ENCODE data around the gene TEX11.

DNA sequence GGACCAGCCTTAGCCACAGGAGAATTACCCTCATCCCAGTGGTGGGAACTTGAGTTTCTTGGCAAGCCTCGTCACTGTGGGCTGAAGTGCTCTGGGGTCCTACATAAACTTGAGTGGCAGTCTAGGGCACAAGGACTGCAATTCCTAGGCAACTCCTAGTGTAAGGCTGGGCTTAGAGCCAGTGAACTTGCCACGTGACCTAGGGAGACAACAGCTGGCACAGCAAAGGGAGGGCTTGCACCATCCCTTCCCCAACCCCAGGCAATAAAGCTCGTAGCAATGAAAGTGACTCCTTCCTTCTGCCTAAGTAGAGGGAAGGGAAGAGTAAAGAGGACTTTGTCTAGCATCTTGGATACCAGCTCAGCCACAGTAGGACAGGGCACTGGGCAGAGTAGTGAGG is 81.8 kb downstream of the TEX11 start:
- TF ChIP-seq, protein P1, sequence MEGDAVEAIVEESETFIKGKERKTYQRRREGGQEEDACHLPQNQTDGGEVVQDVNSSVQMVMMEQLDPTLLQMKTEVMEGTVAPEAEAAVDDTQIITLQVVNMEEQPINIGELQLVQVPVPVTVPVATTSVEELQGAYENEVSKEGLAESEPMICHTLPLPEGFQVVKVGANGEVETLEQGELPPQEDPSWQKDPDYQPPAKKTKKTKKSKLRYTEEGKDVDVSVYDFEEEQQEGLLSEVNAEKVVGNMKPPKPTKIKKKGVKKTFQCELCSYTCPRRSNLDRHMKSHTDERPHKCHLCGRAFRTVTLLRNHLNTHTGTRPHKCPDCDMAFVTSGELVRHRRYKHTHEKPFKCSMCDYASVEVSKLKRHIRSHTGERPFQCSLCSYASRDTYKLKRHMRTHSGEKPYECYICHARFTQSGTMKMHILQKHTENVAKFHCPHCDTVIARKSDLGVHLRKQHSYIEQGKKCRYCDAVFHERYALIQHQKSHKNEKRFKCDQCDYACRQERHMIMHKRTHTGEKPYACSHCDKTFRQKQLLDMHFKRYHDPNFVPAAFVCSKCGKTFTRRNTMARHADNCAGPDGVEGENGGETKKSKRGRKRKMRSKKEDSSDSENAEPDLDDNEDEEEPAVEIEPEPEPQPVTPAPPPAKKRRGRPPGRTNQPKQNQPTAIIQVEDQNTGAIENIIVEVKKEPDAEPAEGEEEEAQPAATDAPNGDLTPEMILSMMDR (conservative IDR thresholded peaks at IDR 0.05; ENCODE audit: low read length) = no peak
- TF ChIP-seq EZH2phosphoT487 (IDR thresholded peaks at IDR 0.05; ENCODE audit: borderline replicate concordance, low read depth, low read length) = no peak
